Measurements from ENCODE around the gene TNFRSF18. TPM values are rescaled to one million over a fixed set of nuclear protein-coding genes. Genes with fewer than 3 reads are reported as not detected.

Gene TNFRSF18
- total and polyA plus RNA-seq, 10 of the 15 experiments (the other 5 are each of a cell fraction or from before 2014, with no cell fraction given): 0.18 to 7.5 (median 1.5) TPM; not detected in 1

DNA sequence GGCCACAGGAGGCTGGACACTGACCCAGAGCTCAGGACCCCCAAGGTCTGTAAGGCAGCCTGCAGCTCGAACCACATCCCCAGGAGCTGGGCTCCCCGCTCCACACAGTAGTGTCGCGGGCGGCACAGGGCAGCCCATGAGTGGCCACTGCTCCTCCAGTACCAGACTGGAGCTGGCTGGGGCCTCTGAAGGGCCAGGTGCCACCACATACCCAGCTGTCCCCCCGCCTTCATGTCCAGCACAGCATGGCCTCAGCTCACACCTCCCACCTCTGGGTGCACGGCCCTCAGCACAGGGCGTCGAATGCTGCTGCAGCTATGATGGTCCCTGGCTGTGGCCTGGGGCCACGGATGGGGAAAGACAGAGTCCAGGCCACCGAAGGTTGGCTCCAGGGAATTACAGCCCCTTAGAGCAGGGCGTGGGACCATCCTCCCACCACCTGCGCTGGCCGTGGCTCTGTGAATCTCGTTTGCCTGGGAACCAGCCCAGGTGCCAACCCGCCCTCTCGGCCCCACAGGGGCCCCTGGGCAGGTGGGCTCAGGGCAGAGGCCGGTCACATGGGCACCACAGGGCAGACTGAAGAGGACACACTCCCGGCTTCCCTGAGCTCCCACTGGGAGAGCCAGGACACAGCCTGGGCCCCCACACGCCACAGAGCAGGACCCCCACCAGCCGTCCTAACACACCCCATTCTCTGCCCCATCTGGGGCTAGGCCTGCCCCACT lies 9.7 kb upstream of the TNFRSF18 start:
- Histone ChIP-seq H3K79me2 (ENCODE audit: control insufficient read depth, insufficient read depth, low read length) (no peaks in the 10 kb centered on the region), H3K9ac (ENCODE audit: control insufficient read depth, insufficient read depth, low read length) (no peak overlapping the region), H3K4me1 (ENCODE audit: control insufficient read depth, insufficient read depth, low read length) (peaks cover 30% of the 10 kb centered on the region), H3K9me3 (replicated peaks; ENCODE audit: control insufficient read depth, insufficient read depth, low read length) (no peaks in the 10 kb centered on the region; the same call in 2 of the 3 replicates), H4K20me1 (ENCODE audit: control insufficient read depth, insufficient read depth) (no peaks in the 10 kb centered on the region), H2AFZ (ENCODE audit: control insufficient read depth, low read depth, low read length) (no peak overlapping the region), H3K36me3 (ENCODE audit: control insufficient read depth in 2 of 2, insufficient read depth in 2 of 2, low read length in 1 of 2) (peaks cover 4 to 25% of the 10 kb centered on the region in 2 experiments), H3K4me3 (no peak overlapping the region), H3K27me3 (replicated peaks in 1 of 2; ENCODE audit: control insufficient read depth in 2 of 2, insufficient read depth in 2 of 2, low read length in 1 of 2) (no peaks in the 10 kb centered on the region), H3K27ac (ENCODE audit: control insufficient read depth, insufficient read depth) (no peak overlapping the region), H3K4me2 (ENCODE audit: control insufficient read depth, insufficient read depth) (no peak overlapping the region)
- ATAC-seq (no peak), FAIRE-seq (no peak), DNase-seq (ENCODE audit: low read depth, low spot score) (no peak)
- BruUV-seq (replicated peaks): no TSS peak
- SMC1A ChIA-PET (ENCODE audit: uncharacterized antibody, unreplicated experiment): interaction anchor here (1.2 to 1.6 kb wide), 2 partner anchors 75 to 90 kb away, joined by 3 read pairs; no protein-coding TSS in a partner anchor
- CTCF ChIA-PET: interaction anchor here (1.9 kb wide), 1 partner anchor 94 kb away, joined by 6 read pairs; no protein-coding TSS in a partner anchor
- POLR2A ChIA-PET: interaction anchor here (1.1 to 1.4 kb wide), 2 partner anchors 8 to 13 kb away, joined by 3 read pairs; no protein-coding TSS in a partner anchor
- RAD21 ChIA-PET (ENCODE audit: unreplicated experiment): interaction anchor here (0.6 to 2.5 kb wide), 2 partner anchors 90 to 94 kb away, joined by 3 to 9 read pairs; no protein-coding TSS in a partner anchor
- in situ Hi-C loops (cut with MboI): no loop called here
- TF ChIP-seq POLR2A (IDR thresholded peaks at IDR 0.05; ENCODE audit: low read depth, low read length) (no peak; the same call in 1 of the 2 replicates), RFX5 (IDR thresholded peaks at IDR 0.05; ENCODE audit: low read depth, low read length) (no peak), STAT3 (IDR thresholded peaks at IDR 0.05; ENCODE audit: low read depth, low read length) (no peak), JUNB (IDR thresholded peaks at IDR 0.05) (no peak), RCOR1 (conservative IDR thresholded peaks at IDR 0.05; ENCODE audit: low read depth, low read length) (no peak), IKZF1 (conservative IDR thresholded peaks at IDR 0.05) (no peak), NRF1 (conservative IDR thresholded peaks at IDR 0.05; ENCODE audit: low read depth, low read length) (no peak), JUND (IDR thresholded peaks at IDR 0.05; ENCODE audit: low read depth, low read length) (no peak)
- TF ChIP-seq, protein P1, sequence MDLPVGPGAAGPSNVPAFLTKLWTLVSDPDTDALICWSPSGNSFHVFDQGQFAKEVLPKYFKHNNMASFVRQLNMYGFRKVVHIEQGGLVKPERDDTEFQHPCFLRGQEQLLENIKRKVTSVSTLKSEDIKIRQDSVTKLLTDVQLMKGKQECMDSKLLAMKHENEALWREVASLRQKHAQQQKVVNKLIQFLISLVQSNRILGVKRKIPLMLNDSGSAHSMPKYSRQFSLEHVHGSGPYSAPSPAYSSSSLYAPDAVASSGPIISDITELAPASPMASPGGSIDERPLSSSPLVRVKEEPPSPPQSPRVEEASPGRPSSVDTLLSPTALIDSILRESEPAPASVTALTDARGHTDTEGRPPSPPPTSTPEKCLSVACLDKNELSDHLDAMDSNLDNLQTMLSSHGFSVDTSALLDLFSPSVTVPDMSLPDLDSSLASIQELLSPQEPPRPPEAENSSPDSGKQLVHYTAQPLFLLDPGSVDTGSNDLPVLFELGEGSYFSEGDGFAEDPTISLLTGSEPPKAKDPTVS (IDR thresholded peaks at IDR 0.05; ENCODE audit: low read depth, low read length): no peak
- TF ChIP-seq, protein P2, sequence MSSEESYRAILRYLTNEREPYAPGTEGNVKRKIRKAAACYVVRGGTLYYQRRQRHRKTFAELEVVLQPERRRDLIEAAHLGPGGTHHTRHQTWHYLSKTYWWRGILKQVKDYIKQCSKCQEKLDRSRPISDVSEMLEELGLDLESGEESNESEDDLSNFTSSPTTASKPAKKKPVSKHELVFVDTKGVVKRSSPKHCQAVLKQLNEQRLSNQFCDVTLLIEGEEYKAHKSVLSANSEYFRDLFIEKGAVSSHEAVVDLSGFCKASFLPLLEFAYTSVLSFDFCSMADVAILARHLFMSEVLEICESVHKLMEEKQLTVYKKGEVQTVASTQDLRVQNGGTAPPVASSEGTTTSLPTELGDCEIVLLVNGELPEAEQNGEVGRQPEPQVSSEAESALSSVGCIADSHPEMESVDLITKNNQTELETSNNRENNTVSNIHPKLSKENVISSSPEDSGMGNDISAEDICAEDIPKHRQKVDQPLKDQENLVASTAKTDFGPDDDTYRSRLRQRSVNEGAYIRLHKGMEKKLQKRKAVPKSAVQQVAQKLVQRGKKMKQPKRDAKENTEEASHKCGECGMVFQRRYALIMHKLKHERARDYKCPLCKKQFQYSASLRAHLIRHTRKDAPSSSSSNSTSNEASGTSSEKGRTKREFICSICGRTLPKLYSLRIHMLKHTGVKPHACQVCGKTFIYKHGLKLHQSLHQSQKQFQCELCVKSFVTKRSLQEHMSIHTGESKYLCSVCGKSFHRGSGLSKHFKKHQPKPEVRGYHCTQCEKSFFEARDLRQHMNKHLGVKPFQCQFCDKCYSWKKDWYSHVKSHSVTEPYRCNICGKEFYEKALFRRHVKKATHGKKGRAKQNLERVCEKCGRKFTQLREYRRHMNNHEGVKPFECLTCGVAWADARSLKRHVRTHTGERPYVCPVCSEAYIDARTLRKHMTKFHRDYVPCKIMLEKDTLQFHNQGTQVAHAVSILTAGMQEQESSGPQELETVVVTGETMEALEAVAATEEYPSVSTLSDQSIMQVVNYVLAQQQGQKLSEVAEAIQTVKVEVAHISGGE (CRISPR knock-in tag; IDR thresholded peaks at IDR 0.05): no peak
- TF ChIP-seq, protein P3, sequence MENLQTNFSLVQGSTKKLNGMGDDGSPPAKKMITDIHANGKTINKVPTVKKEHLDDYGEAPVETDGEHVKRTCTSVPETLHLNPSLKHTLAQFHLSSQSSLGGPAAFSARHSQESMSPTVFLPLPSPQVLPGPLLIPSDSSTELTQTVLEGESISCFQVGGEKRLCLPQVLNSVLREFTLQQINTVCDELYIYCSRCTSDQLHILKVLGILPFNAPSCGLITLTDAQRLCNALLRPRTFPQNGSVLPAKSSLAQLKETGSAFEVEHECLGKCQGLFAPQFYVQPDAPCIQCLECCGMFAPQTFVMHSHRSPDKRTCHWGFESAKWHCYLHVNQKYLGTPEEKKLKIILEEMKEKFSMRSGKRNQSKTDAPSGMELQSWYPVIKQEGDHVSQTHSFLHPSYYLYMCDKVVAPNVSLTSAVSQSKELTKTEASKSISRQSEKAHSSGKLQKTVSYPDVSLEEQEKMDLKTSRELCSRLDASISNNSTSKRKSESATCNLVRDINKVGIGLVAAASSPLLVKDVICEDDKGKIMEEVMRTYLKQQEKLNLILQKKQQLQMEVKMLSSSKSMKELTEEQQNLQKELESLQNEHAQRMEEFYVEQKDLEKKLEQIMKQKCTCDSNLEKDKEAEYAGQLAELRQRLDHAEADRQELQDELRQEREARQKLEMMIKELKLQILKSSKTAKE (IDR thresholded peaks at IDR 0.05; ENCODE audit: low read depth, poor library complexity, severe bottlenecking): no peak
- intact Hi-C loops (cut with micrococcal nuclease; ENCODE audit: unreplicated experiment): no loop called here
- 90% methylated on average over 21 of the region's 21 CpGs for WGBS (ENCODE audit: insufficient coverage, insufficient replicate concordance, low lambda C conversion rate, missing lambda C conversion rate)
